ENCODE measurements around the gene RPLP2.

Gene RPLP2

GRCh38 chr11:837189-837989 lies 27.6 kb downstream of the RPLP2 start:
- DNase-seq: no peak

- DNase-seq: no peak
Measured at GRCh38 chr11:837990-838307, 28.2 kb downstream of the RPLP2 start.

- no peak for DNase-seq
Measured at GRCh38 chr11:838441-839279, 28.9 kb downstream of the RPLP2 start.

- DNase-seq: no peak
Measured at GRCh38 chr11:839280-839623, 29.5 kb downstream of the RPLP2 start.

- peak in 1 of 4 experiments; percentile 50 for DNase-seq
Measured at GRCh38 chr11:839875-840617, 30.3 kb downstream of the RPLP2 start.

GRCh38 chr11:841981-842369 lies 32.2 kb downstream of the RPLP2 start:
- no peak for DNase-seq

- peak; percentile 93 to 97 (median 94) for DNase-seq
Measured at GRCh38 chr11:842370-843002, 32.7 kb downstream of the RPLP2 start, which contains the start of the genes POLR2L and TSPAN4. Gene POLR2L, minus strand, starts transcription at chr11:842529. Its CDS starts 21 bp downstream, at chr11:842508. Gene TSPAN4, plus strand, starts transcription at chr11:842852. Its CDS starts 7,453 bp downstream, at chr11:850305.

- DNase-seq: peak in 1 of 4 experiments; percentile 36
Measured at GRCh38 chr11:843086-843734, 33.4 kb downstream of the RPLP2 start.

- DNase-seq: peak; percentile 90 to 95 (median 94)
Measured at GRCh38 chr11:843818-844692, 34.3 kb downstream of the RPLP2 start.

GRCh38 chr11:844693-845644 lies 35.2 kb downstream of the RPLP2 start:
- DNase-seq: peak; percentile 81 to 92 (median 90)

- no peak for DNase-seq
Measured at GRCh38 chr11:845872-846495, 36.2 kb downstream of the RPLP2 start.

GRCh38 chr11:846496-847098 lies 36.8 kb downstream of the RPLP2 start:
- DNase-seq: no peak

GRCh38 chr11:847876-848275 lies 38.1 kb downstream of the RPLP2 start:
- DNase-seq: no peak

- DNase-seq: peak; percentile 52 to 74 (median 60)
Measured at GRCh38 chr11:848380-848931, 38.7 kb downstream of the RPLP2 start.

- peak in 2 of 4 experiments; percentile 32 to 44 for DNase-seq
Measured at GRCh38 chr11:849104-849824, 39.5 kb downstream of the RPLP2 start.

- DNase-seq: no peak
Measured at GRCh38 chr11:849951-850774, 40.4 kb downstream of the RPLP2 start.
